Thoracic aorta (tissue), 2 donors: Measurements from ENCODE around the gene IYD. TPM values are rescaled to one million over a fixed set of nuclear protein-coding genes. Genes with fewer than 3 reads are reported as not detected.

Experiments
- ATAC-seq: fragments of 150-250 bp; one replicate; pipeline ENCODE4 v1.8.0; 2017; ENCODE audit warnings: low read depth; ENCODE audit not compliant: insufficient number of reproducible peaks, low FRiP score
- DNase-seq: peaks from one replicate; pipeline ENCODE4 v3.0.0-alpha.2; 2020; ENCODE audit warnings: low spot score
- H3K27ac ChIP-seq, 2 donors: fragments of 200-600 bp; sonication (generic); 1 replicate in 1 of 2; 2 replicates in 1 of 2; pipeline ENCODE4 v1.5.1; 2016; ENCODE audit warnings: mild to moderate bottlenecking in 2 of 2, moderate library complexity in 2 of 2
- H3K27me3 ChIP-seq: fragments of 200-600 bp; sonication (generic); replicated peaks from 2 replicates; pipeline ENCODE4 v1.6.0; 2016; ENCODE audit warnings: mild to moderate bottlenecking; ENCODE audit not compliant: insufficient read depth
- H3K36me3 ChIP-seq: fragments of 200-600 bp; sonication (generic); one replicate; pipeline ENCODE4 v1.5.1; 2016
- H3K4me1 ChIP-seq, 2 donors: fragments of 200-600 bp; sonication (generic); 1 replicate in 1 of 2; 2 replicates in 1 of 2; pipeline versions ENCODE4 v1.5.1 to v1.6.0; 2016; ENCODE audit warnings: low read depth in 2 of 2, mild to moderate bottlenecking in 1 of 2; ENCODE audit not compliant: control insufficient read depth in 1 of 2
- H3K4me3 ChIP-seq: fragments of 200-600 bp; sonication (generic); 2 replicates; pipeline ENCODE4 v1.5.1; 2016; ENCODE audit warnings: mild to moderate bottlenecking
- H3K9me3 ChIP-seq: fragments of 200-600 bp; sonication (generic); 2 replicates; pipeline ENCODE4 v1.5.1; 2016
- total RNA-seq, 2 donors: library from RNA; depleted of rRNA; stranded (reverse); fragments of >200 nt; gene quantifications; one replicate each; pipeline versions ENCODE4 v1.1.0 to v1.2.3, GENCODE V29; 2016
- TF ChIP-seq, protein P1 (sequence below): fragments of 200-600 bp; sonication (generic); IDR thresholded peaks from one replicate; pipeline ENCODE4 v1.5.1; 2019; ENCODE audit warnings: antibody characterized with exemption

IYD gene
- total RNA-seq, 2 donors from 2014 or later = 0.27 to 2.3 TPM

DNA sequence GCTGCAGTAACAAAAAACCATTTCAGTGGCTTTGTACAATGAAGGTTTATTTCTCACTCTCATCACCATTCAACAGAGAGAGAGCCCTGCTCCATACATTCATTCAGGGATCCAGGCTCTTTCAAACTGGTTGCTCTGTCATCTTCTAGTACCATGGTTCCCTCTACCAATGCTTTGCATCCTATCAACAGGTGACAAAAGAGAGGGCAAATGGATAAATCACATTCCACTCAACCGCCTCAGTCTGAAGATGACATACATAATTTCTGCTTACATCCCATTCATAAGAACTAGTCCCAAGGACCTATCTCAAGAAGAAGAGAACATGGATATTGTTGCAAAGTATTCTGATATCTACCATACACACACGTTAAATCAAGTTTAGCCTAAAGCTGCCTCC lies 51.6 kb downstream of the IYD start:
- H3K36me3 ChIP-seq = no peaks in the 10 kb centered on the region
- no peaks in the 10 kb centered on the region for H3K9me3 ChIP-seq
- H3K27me3 ChIP-seq = no peaks in the 10 kb centered on the region
- H3K27ac ChIP-seq = no peak overlapping the region
- H3K4me1 ChIP-seq = no peaks in the 10 kb centered on the region
- no peak for ATAC-seq
- no peak overlapping the region for H3K4me3 ChIP-seq
- no peak for DNase-seq
- TF ChIP-seq, protein P1, sequence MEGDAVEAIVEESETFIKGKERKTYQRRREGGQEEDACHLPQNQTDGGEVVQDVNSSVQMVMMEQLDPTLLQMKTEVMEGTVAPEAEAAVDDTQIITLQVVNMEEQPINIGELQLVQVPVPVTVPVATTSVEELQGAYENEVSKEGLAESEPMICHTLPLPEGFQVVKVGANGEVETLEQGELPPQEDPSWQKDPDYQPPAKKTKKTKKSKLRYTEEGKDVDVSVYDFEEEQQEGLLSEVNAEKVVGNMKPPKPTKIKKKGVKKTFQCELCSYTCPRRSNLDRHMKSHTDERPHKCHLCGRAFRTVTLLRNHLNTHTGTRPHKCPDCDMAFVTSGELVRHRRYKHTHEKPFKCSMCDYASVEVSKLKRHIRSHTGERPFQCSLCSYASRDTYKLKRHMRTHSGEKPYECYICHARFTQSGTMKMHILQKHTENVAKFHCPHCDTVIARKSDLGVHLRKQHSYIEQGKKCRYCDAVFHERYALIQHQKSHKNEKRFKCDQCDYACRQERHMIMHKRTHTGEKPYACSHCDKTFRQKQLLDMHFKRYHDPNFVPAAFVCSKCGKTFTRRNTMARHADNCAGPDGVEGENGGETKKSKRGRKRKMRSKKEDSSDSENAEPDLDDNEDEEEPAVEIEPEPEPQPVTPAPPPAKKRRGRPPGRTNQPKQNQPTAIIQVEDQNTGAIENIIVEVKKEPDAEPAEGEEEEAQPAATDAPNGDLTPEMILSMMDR = no peak

DNA sequence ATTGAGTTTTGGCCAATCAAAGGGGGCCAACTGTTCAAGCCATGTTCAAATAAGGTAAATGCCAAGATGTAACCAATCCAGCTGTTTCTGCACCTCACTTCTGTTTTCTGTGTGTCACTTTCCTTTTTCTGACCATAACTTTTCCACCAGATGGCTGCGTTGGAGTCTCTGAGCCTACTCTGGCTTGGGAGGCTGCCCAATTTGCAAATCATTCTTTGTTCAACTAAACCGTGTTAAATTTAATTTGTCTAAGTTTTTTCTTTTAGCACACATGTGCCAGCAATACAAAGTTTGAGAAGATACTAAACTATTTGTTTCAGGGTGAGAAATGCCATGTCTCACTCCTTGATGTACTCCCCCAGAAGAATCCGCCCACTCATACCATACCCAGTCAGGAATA lies 52.1 kb downstream of the IYD start:
- Histone ChIP-seq H3K9me3 (no peaks in the 10 kb centered on the region), H3K27me3 (no peaks in the 10 kb centered on the region), H3K36me3 (no peaks in the 10 kb centered on the region), H3K4me1 (no peaks in the 10 kb centered on the region), H3K4me3 (no peak overlapping the region), H3K27ac (no peak overlapping the region)
- DNase-seq (no peak), ATAC-seq (no peak)
- TF ChIP-seq, protein P1 = no peak

DNA sequence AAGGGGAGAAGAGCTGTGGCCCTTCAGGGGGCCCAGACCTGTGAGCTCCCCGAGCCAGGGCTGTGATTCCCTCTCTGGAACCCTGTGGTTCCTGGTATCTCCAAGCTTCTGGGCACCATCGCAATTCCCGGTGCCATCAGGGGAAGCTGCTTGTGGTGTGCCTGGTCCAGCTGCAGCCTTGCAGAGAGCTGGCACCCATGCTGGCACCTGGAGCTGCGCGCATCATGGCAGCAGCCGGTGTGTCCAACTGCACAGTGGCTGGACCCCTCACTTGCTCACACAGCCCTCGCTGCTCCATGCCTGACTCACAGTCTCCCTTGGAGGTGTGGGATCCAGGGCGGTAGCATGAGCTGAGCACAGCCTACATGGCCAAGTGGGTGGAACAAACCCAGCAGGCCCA lies 56.7 kb downstream of the IYD start:
- Histone ChIP-seq H3K4me3 (no peak overlapping the region), H3K36me3 (no peaks in the 10 kb centered on the region), H3K4me1 (no peaks in the 10 kb centered on the region), H3K27ac (no peak overlapping the region), H3K27me3 (no peaks in the 10 kb centered on the region), H3K9me3 (no peaks in the 10 kb centered on the region)
- TF ChIP-seq, protein P1 = no peak
- ATAC-seq = no peak
- DNase-seq = no peak

DNA sequence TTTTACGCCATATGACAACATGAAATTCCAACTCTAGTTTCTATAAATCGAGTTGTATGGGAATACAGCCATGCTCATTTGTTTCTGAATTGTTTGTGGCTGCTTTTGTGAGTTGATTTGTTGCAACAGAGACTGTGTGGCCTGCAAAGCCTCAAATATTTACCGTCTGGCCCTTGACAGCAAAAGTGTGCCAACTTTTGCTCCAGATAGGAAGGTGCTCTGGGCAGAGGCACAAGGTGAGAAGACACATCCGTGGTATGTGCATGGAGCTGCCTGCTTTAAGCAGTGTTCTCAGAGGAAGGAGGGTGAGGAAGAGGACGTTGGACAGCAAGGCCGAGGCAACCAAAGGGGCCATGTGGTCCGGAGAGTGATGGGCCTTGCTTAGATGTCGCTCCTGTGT lies 57.4 kb downstream of the IYD start:
- DNase-seq (no peak), ATAC-seq (no peak)

DNA sequence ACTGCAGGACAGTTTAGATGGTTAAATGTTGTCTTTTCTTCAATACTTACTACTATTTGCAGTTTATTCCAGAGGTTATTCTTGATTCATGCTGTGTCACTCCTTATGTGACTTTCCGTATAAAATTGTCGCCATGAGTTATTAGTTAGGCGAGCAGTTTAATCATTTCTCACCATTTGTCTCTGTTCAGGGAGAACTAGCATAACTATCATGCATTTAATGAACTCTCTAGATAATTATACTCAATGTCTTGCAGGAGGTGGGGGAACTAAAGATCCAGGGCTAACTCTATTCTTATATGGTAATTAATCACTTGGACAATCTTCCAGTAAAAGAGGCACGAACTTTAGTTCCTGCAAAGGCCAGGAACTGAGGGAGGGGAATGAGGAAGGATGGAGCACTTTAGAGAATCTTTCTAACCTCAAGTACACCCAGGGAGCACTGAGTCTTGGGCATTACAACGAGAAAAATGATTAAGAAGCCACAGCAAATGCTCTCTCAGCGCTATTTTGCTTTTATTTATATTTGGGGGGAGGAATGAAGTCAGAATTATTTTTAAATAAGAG lies 58.3 kb downstream of the IYD start:
- TF ChIP-seq, protein P1 = no peak
- no peak overlapping the region for H3K27ac ChIP-seq
- no peak for ATAC-seq
- no peaks in the 10 kb centered on the region for H3K9me3 ChIP-seq
- no peak overlapping the region for H3K4me3 ChIP-seq
- no peak for DNase-seq
- no peaks in the 10 kb centered on the region for H3K27me3 ChIP-seq
- no peaks in the 10 kb centered on the region for H3K36me3 ChIP-seq
- no peaks in the 10 kb centered on the region for H3K4me1 ChIP-seq

More for the DNA sequence above, 57.4 kb downstream of the IYD start:
- Histone ChIP-seq H3K9me3 (no peaks in the 10 kb centered on the region), H3K4me1 (no peaks in the 10 kb centered on the region), H3K36me3 (no peaks in the 10 kb centered on the region), H3K4me3 (no peak overlapping the region), H3K27me3 (no peaks in the 10 kb centered on the region), H3K27ac (no peak overlapping the region)
- TF ChIP-seq, protein P1 = no peak
